Trophoblast cell (in vitro differentiated cells and primary cell): ENCODE results near the gene MBD3.
"Not testable (repeated sequence)": the region's sequence is repeated elsewhere in the genome, so short reads cannot be mapped to it uniquely, and the experiment has no call there.

Source experiments
- DNase-seq, 2 donors: peaks; one replicate each; pipeline ENCODE4 v3.0.0-alpha.2; 2016
- H2AFZ ChIP-seq: 2 replicates; pipeline ENCODE4 v1.6.1; 2013; ENCODE audit warnings: low read length, moderate library complexity, mild to moderate bottlenecking; ENCODE audit not compliant: insufficient read depth, poor library complexity
- H2AK5ac ChIP-seq: 2 replicates; pipeline ENCODE4 v1.6.1; 2013; ENCODE audit warnings: mild to moderate bottlenecking, low read length
- H2BK120ac ChIP-seq: 2 replicates; pipeline ENCODE4 v1.6.1; 2013; ENCODE audit warnings: low read length, mild to moderate bottlenecking, moderate library complexity; ENCODE audit not compliant: insufficient read depth, poor library complexity
- H2BK12ac ChIP-seq: 2 replicates; pipeline ENCODE4 v1.6.1; 2013; ENCODE audit warnings: mild to moderate bottlenecking, low read length, moderate library complexity
- H2BK5ac ChIP-seq: 2 replicates; pipeline ENCODE4 v1.6.1; 2013; ENCODE audit warnings: low read length, low read depth, moderate library complexity, mild to moderate bottlenecking; ENCODE audit not compliant: poor library complexity
- H3K14ac ChIP-seq: 2 replicates; pipeline ENCODE4 v1.6.1; 2013; ENCODE audit warnings: mild to moderate bottlenecking, low read length
- H3K18ac ChIP-seq: 2 replicates; pipeline ENCODE4 v1.6.1; 2013; ENCODE audit warnings: mild to moderate bottlenecking, low read length
- H3K23ac ChIP-seq: 2 replicates; pipeline ENCODE4 v1.6.1; 2013; ENCODE audit warnings: low read length
- H3K27ac ChIP-seq: 2 replicates; pipeline ENCODE4 v1.5.1; 2013; ENCODE audit warnings: low read depth, mild to moderate bottlenecking, inconsistent platforms, low read length, moderate library complexity
- H3K27me3 ChIP-seq: 2 replicates; pipeline ENCODE4 v1.6.1; 2013; ENCODE audit warnings: inconsistent platforms, mild to moderate bottlenecking, low read length, moderate library complexity; ENCODE audit not compliant: insufficient read depth
- H3K36me3 ChIP-seq, 2 experiments: 1 replicate in 1 of 2; 2 replicates in 1 of 2; pipeline ENCODE4 v1.6.1; 2013; ENCODE audit warnings: low read length in 2 of 2, mild to moderate bottlenecking in 2 of 2, moderate library complexity in 1 of 2; ENCODE audit not compliant: insufficient read depth in 2 of 2, control insufficient read depth in 1 of 2
- H3K4ac ChIP-seq: 2 replicates; pipeline ENCODE4 v1.6.1; 2013; ENCODE audit warnings: low read depth, mild to moderate bottlenecking, low read length, moderate library complexity
- H3K4me1 ChIP-seq, 2 experiments: 1 replicate in 1 of 2; 2 replicates in 1 of 2; pipeline ENCODE4 v1.6.1; 2013; ENCODE audit warnings: low read length in 2 of 2, mild to moderate bottlenecking in 2 of 2, moderate library complexity in 1 of 2; ENCODE audit not compliant: insufficient read depth in 2 of 2, control insufficient read depth in 1 of 2
- H3K4me2 ChIP-seq: 2 replicates; pipeline ENCODE4 v1.6.1; 2013; ENCODE audit warnings: inconsistent platforms, mild to moderate bottlenecking, low read length, moderate library complexity
- H3K4me3 ChIP-seq: 2 replicates; pipeline ENCODE4 v1.5.1; 2013; ENCODE audit warnings: mild to moderate bottlenecking, low read depth, low read length, inconsistent platforms
- H3K79me1 ChIP-seq: one replicate; pipeline ENCODE4 v1.6.1; 2013; ENCODE audit warnings: low read length
- H3K79me2 ChIP-seq: 2 replicates; pipeline ENCODE4 v1.6.1; 2013; ENCODE audit warnings: low read length, mild to moderate bottlenecking; ENCODE audit not compliant: control insufficient read depth, insufficient read depth, poor library complexity
- H3K9ac ChIP-seq: 2 replicates; pipeline ENCODE4 v1.6.1; 2013; ENCODE audit warnings: mild to moderate bottlenecking, low read length
- H3K9me3 ChIP-seq: 2 replicates; pipeline ENCODE4 v1.6.1; 2013; ENCODE audit warnings: low read depth, mild to moderate bottlenecking, control low read depth, inconsistent platforms, low read length; ENCODE audit not compliant: insufficient read depth
- H4K12ac ChIP-seq: 2 replicates; pipeline ENCODE4 v1.6.1; 2013; ENCODE audit warnings: low read depth, mild to moderate bottlenecking, low read length, moderate library complexity
- H4K8ac ChIP-seq: 2 replicates; pipeline ENCODE4 v1.6.1; 2013; ENCODE audit warnings: low read depth, mild to moderate bottlenecking, low read length, moderate library complexity
- H4K91ac ChIP-seq: one replicate; pipeline ENCODE4 v1.6.1; 2013; ENCODE audit warnings: low read depth, mild to moderate bottlenecking, low read length, moderate library complexity
- WGBS: extraction: QIAGEN DNeasy Blood & Tissue Kit; methylation state at CpG from one replicate; pipeline ENCODE4 v1.1.7; 2013; ENCODE audit warnings: missing lambda C conversion rate; ENCODE audit not compliant: insufficient read length, insufficient coverage; ENCODE audit errors: extremely low coverage; 5-methylcytosine and 5-hydroxymethylcytosine counted together

Gene MBD3

GRCh38 chr19:1535699-1536098, 57.0 kb downstream of the MBD3 start:
- not testable (repeated sequence) for H3K18ac ChIP-seq, H2AFZ ChIP-seq, H3K4me3 ChIP-seq, H2AK5ac ChIP-seq, H3K27ac ChIP-seq, H3K79me2 ChIP-seq, H3K79me1 ChIP-seq, H2BK12ac ChIP-seq, H3K4me2 ChIP-seq, H3K4ac ChIP-seq, H3K9ac ChIP-seq, H2BK120ac ChIP-seq, H4K12ac ChIP-seq, DNase-seq, H3K23ac ChIP-seq, H2BK5ac ChIP-seq, H3K14ac ChIP-seq, H3K36me3 ChIP-seq, H3K4me1 ChIP-seq, H4K91ac ChIP-seq, H3K27me3 ChIP-seq, H4K8ac ChIP-seq, H3K9me3 ChIP-seq
- WGBS: no CpG with 5 or more reads among the region's 7 CpGs

- H3K18ac ChIP-seq: no peak overlapping the region
- H3K27ac ChIP-seq: no peak overlapping the region
- no peak overlapping the region for H2AK5ac ChIP-seq
- H3K36me3 ChIP-seq: no peaks in the 10 kb centered on the region
- H3K27me3 ChIP-seq: no peaks in the 10 kb centered on the region
- H4K91ac ChIP-seq: no peak overlapping the region
- H3K79me1 ChIP-seq: no peaks in the 10 kb centered on the region
- no peak overlapping the region for H3K14ac ChIP-seq
- H3K4me2 ChIP-seq: no peak overlapping the region
- no peak overlapping the region for H3K4ac ChIP-seq
- no peaks in the 10 kb centered on the region for H3K4me1 ChIP-seq
- H3K9ac ChIP-seq: no peak overlapping the region
- WGBS: no CpG with 5 or more reads among the region's 14 CpGs
- H2BK12ac ChIP-seq: no peak overlapping the region
- no peak overlapping the region for H4K12ac ChIP-seq
- peaks cover 6% of the 10 kb centered on the region for H3K9me3 ChIP-seq
- no peak overlapping the region for H3K4me3 ChIP-seq
- H2AFZ ChIP-seq: no peak overlapping the region
- no peak overlapping the region for H3K23ac ChIP-seq
- no peak overlapping the region for H2BK5ac ChIP-seq
- no peaks in the 10 kb centered on the region for H3K79me2 ChIP-seq
- no peak overlapping the region for H2BK120ac ChIP-seq
- H4K8ac ChIP-seq: no peak overlapping the region
- DNase-seq: no peak
Measured at GRCh38 chr19:1534972-1535371, 57.7 kb downstream of the MBD3 start.

GRCh38 chr19:1533510-1534150, 59.0 kb downstream of the MBD3 start:
- Histone ChIP-seq H3K27ac (no peak overlapping the region), H4K12ac (no peak overlapping the region), H3K9ac (no peak overlapping the region), H2BK5ac (no peak overlapping the region), H3K14ac (no peak overlapping the region), H2AFZ (no peak overlapping the region), H3K9me3 (peaks cover 6% of the 10 kb centered on the region), H4K8ac (no peak overlapping the region), H2BK120ac (no peak overlapping the region), H3K4ac (no peak overlapping the region), H3K79me2 (no peaks in the 10 kb centered on the region), H3K18ac (no peak overlapping the region), H4K91ac (no peak overlapping the region), H3K4me3 (no peak overlapping the region), H3K36me3 (no peaks in the 10 kb centered on the region), H2BK12ac (no peak overlapping the region), H2AK5ac (no peak overlapping the region), H3K4me1 (no peaks in the 10 kb centered on the region), H3K27me3 (no peaks in the 10 kb centered on the region), H3K23ac (no peak overlapping the region), H3K4me2 (no peak overlapping the region), H3K79me1 (no peaks in the 10 kb centered on the region)
- no CpG with 5 or more reads among the region's 23 CpGs for WGBS
- no peak for DNase-seq

- H2BK5ac ChIP-seq: no peak overlapping the region
- H3K4me1 ChIP-seq: no peaks in the 10 kb centered on the region
- no CpG with 5 or more reads among the region's 9 CpGs for WGBS
- no peaks in the 10 kb centered on the region for H3K79me2 ChIP-seq
- H3K79me1 ChIP-seq: no peaks in the 10 kb centered on the region
- no peak overlapping the region for H4K91ac ChIP-seq
- no peaks in the 10 kb centered on the region for H3K27me3 ChIP-seq
- no peak overlapping the region for H2AFZ ChIP-seq
- H3K9me3 ChIP-seq: peaks cover 9% of the 10 kb centered on the region
- no peak overlapping the region for H3K4ac ChIP-seq
- H3K4me3 ChIP-seq: no peak overlapping the region
- H3K36me3 ChIP-seq: no peaks in the 10 kb centered on the region
- H3K27ac ChIP-seq: no peak overlapping the region
- no peak overlapping the region for H3K14ac ChIP-seq
- no peak overlapping the region for H4K12ac ChIP-seq
- no peak overlapping the region for H3K9ac ChIP-seq
- no peak overlapping the region for H3K4me2 ChIP-seq
- no peak overlapping the region for H2AK5ac ChIP-seq
- no peak overlapping the region for H2BK120ac ChIP-seq
- no peak overlapping the region for H3K18ac ChIP-seq
- H4K8ac ChIP-seq: no peak overlapping the region
- no peak overlapping the region for H2BK12ac ChIP-seq
- no peak for DNase-seq
- no peak overlapping the region for H3K23ac ChIP-seq
Measured at GRCh38 chr19:1532003-1532402, 60.7 kb downstream of the MBD3 start.
